Skeletal muscle tissue (tissue), 4 donors: ENCODE measurements around the gene MFAP5. TPM values are rescaled to one million over a fixed set of nuclear protein-coding genes. Genes with fewer than 3 reads are reported as not detected.
A peak's percentile ranks its signal among the peaks of the same experiment; 100 is the strongest.

Experiments
- H3K27ac ChIP-seq: one replicate; pipeline ENCODE4 v1.7.0; 2013; ENCODE audit warnings: mild to moderate bottlenecking, low read depth, low read length, inconsistent platforms
- H3K27me3 ChIP-seq, 3 donors: one replicate each; pipeline ENCODE4 v1.7.0; 2013; ENCODE audit warnings: low read length in 3 of 3; ENCODE audit not compliant: control insufficient read depth in 3 of 3, insufficient read depth in 3 of 3
- H3K36me3 ChIP-seq, 3 donors: one replicate each; pipeline ENCODE4 v1.7.0; 2013; ENCODE audit warnings: low read length in 3 of 3; ENCODE audit not compliant: control insufficient read depth in 3 of 3, insufficient read depth in 3 of 3
- H3K4me1 ChIP-seq, 3 donors: one replicate each; pipeline ENCODE4 v1.7.0; 2013; ENCODE audit warnings: low read length in 3 of 3, mild to moderate bottlenecking in 3 of 3; ENCODE audit not compliant: control insufficient read depth in 3 of 3, insufficient read depth in 3 of 3
- H3K4me3 ChIP-seq, 3 donors: one replicate each; pipeline ENCODE4 v1.7.0; 2013; ENCODE audit warnings: low read length in 3 of 3
- H3K9ac ChIP-seq, 3 donors: one replicate each; pipeline ENCODE4 v1.7.0; 2013; ENCODE audit warnings: low read length in 3 of 3, mild to moderate bottlenecking in 3 of 3, moderate library complexity in 2 of 3, low read depth in 1 of 3
- H3K9me3 ChIP-seq, 3 donors: one replicate each; pipeline ENCODE4 v1.7.0; 2013; ENCODE audit warnings: low read length in 3 of 3; ENCODE audit not compliant: control insufficient read depth in 3 of 3
- total RNA-seq: library from RNA; depleted of rRNA; stranded (reverse); fragments of >200 nt; gene quantifications from one replicate; pipeline ENCODE4 v1.2.3, GENCODE V29; 2014
- donor health status: Osteomylitis.

MFAP5 gene
- total RNA-seq, 1 donor from 2014 or later: 246 TPM

GRCh38 chr12:8696442-8697090 lies 33.9 kb upstream of the MFAP5 start:
- Histone ChIP-seq H3K4me3 (peak overlapping the region; percentile 79 to 86 (median 82)), H3K9ac (peak overlapping the region; percentile 76 to 86 (median 79))

GRCh38 chr12:8695116-8695515 lies 32.5 kb upstream of the MFAP5 start:
- H3K27ac ChIP-seq: no peak overlapping the region
- no peaks in the 10 kb centered on the region for H3K9me3 ChIP-seq
- no peaks in the 10 kb centered on the region for H3K36me3 ChIP-seq
- no peak overlapping the region for H3K4me3 ChIP-seq
- no peaks in the 10 kb centered on the region for H3K27me3 ChIP-seq
- H3K4me1 ChIP-seq: peaks cover 6 to 16% (median 9%) of the 10 kb centered on the region in 3 donors
- H3K9ac ChIP-seq: no peak overlapping the region

More at GRCh38 chr12:8696442-8697090, 33.9 kb upstream of the MFAP5 start:
- Histone ChIP-seq H3K27me3 (no peaks in the 10 kb centered on the region), H3K9me3 (no peaks in the 10 kb centered on the region), H3K27ac (peak overlapping the region; percentile 91), H3K4me1 (peaks cover 6 to 19% (median 9%) of the 10 kb centered on the region in 3 donors), H3K36me3 (no peaks in the 10 kb centered on the region)

GRCh38 chr12:8692573-8692972 lies 29.9 kb upstream of the MFAP5 start:
- Histone ChIP-seq H3K9ac (peak overlapping the region in 2 of 3 donors; percentile 53 to 55), H3K4me1 (peaks cover 10 to 17% (median 11%) of the 10 kb centered on the region in 3 donors), H3K36me3 (no peaks in the 10 kb centered on the region), H3K4me3 (no peak overlapping the region), H3K27ac (peak overlapping the region; percentile 9), H3K27me3 (no peaks in the 10 kb centered on the region), H3K9me3 (no peaks in the 10 kb centered on the region)

- Histone ChIP-seq H3K9ac (no peak overlapping the region), H3K27me3 (no peaks in the 10 kb centered on the region), H3K4me3 (no peak overlapping the region), H3K9me3 (no peaks in the 10 kb centered on the region), H3K4me1 (peaks cover 9 to 18% (median 10%) of the 10 kb centered on the region in 3 donors), H3K27ac (no peak overlapping the region), H3K36me3 (no peaks in the 10 kb centered on the region)
Measured at GRCh38 chr12:8689681-8690080, 27.1 kb upstream of the MFAP5 start.

- Histone ChIP-seq H3K27me3 (no peaks in the 10 kb centered on the region), H3K4me3 (peak overlapping the region in 1 of 3 donors; percentile 56), H3K27ac (no peak overlapping the region), H3K9ac (peak overlapping the region in 1 of 3 donors; percentile 51), H3K36me3 (no peaks in the 10 kb centered on the region), H3K4me1 (peaks cover 9 to 17% (median 10%) of the 10 kb centered on the region in 3 donors), H3K9me3 (no peaks in the 10 kb centered on the region)
Measured at GRCh38 chr12:8687846-8688601, 25.4 kb upstream of the MFAP5 start.

- Histone ChIP-seq H3K36me3 (no peaks in the 10 kb centered on the region), H3K27me3 (no peaks in the 10 kb centered on the region), H3K4me3 (no peak overlapping the region), H3K4me1 (peaks cover 4 to 8% (median 5%) of the 10 kb centered on the region in 3 donors), H3K27ac (no peak overlapping the region), H3K9me3 (no peaks in the 10 kb centered on the region), H3K9ac (no peak overlapping the region)
Measured at GRCh38 chr12:8685051-8685450, 22.4 kb upstream of the MFAP5 start.

GRCh38 chr12:8681129-8681884 lies 18.7 kb upstream of the MFAP5 start:
- H3K4me3 ChIP-seq: no peak overlapping the region
- no peaks in the 10 kb centered on the region for H3K4me1 ChIP-seq
- peak overlapping the region; percentile 11 for H3K27ac ChIP-seq
- no peak overlapping the region for H3K9ac ChIP-seq
- H3K36me3 ChIP-seq: no peaks in the 10 kb centered on the region
- H3K27me3 ChIP-seq: no peaks in the 10 kb centered on the region
- H3K9me3 ChIP-seq: no peaks in the 10 kb centered on the region

GRCh38 chr12:8680533-8680932 lies 17.9 kb upstream of the MFAP5 start:
- Histone ChIP-seq H3K4me1 (no peaks in the 10 kb centered on the region), H3K9me3 (no peaks in the 10 kb centered on the region), H3K27ac (no peak overlapping the region), H3K36me3 (no peaks in the 10 kb centered on the region), H3K4me3 (no peak overlapping the region), H3K9ac (no peak overlapping the region), H3K27me3 (no peaks in the 10 kb centered on the region)

- Histone ChIP-seq H3K27ac (no peak overlapping the region), H3K9me3 (no peaks in the 10 kb centered on the region), H3K9ac (no peak overlapping the region), H3K4me1 (no peaks in the 10 kb centered on the region), H3K36me3 (no peaks in the 10 kb centered on the region), H3K27me3 (no peaks in the 10 kb centered on the region), H3K4me3 (no peak overlapping the region)
Measured at GRCh38 chr12:8678661-8679111, 16.1 kb upstream of the MFAP5 start.
